Type B pancreatic cell (in vitro differentiated cells): ENCODE results near the gene PON2. TPM values are rescaled to one million over a fixed set of nuclear protein-coding genes. Genes with fewer than 3 reads are reported as not detected.

Experiments
- DNase-seq: peaks from one replicate; pipeline ENCODE4 v3.0.0; 2021; ENCODE audit warnings: mixed read lengths; ENCODE audit not compliant: unreplicated experiment; ENCODE audit errors: extremely low spot score
- H3K27ac Mint-ChIP-seq: 2 replicates; pipeline ENCODE4 v1.8.0; 2021; ENCODE audit warnings: mild to moderate bottlenecking, mixed read lengths
- H3K27me3 Mint-ChIP-seq: 2 replicates; pipeline ENCODE4 v1.8.0; 2021; ENCODE audit warnings: mixed read lengths
- H3K36me3 Mint-ChIP-seq: 2 replicates; pipeline ENCODE4 v1.8.0; 2021; ENCODE audit warnings: mixed read lengths
- H3K4me1 Mint-ChIP-seq: one replicate; pipeline ENCODE4 v1.8.0; 2021; ENCODE audit warnings: mixed read lengths; ENCODE audit not compliant: unreplicated experiment
- H3K4me3 Mint-ChIP-seq: 2 replicates; pipeline ENCODE4 v1.8.0; 2021; ENCODE audit warnings: mild to moderate bottlenecking, mixed read lengths
- H3K9me3 Mint-ChIP-seq: 2 replicates; pipeline ENCODE4 v1.8.0; 2021; ENCODE audit warnings: mixed read lengths
- total RNA-seq: library from RNA; stranded (reverse); gene quantifications from 2 replicates; pipeline ENCODE4 v1.2.1, GENCODE V29; 2021; ENCODE audit warnings: low replicate concordance
- TF ChIP-seq, protein P1 (sequence below): fragments of 200-600 bp; sonication (generic); conservative IDR thresholded peaks from 2 replicates; pipeline ENCODE4 v1.5.0; 2021; ENCODE audit warnings: antibody characterized with exemption, mild to moderate bottlenecking

Gene PON2
- total RNA-seq, 1 donor from 2014 or later = 79.2 TPM

DNA sequence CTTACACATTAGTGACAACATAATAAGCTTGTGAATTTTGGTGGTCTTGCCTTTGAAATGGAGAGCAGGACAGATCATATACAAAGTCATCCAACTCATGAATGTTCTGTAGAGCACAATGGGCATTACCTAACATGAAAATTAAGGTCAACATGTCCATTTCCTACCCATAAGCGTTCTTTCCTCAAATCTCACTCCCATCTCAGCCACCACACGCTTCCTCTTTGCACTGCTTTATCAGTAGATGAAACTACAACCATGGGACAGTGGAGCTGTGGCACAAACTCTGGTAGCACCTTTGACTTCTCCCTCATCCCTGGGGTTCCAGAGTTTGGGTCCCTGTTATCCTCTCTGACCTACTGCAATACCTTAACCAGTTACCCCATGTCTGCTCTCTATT, 2.2 kb downstream of the PON2 start:
- Mint-ChIP-seq H3K4me1 (peaks cover 26% of the 10 kb centered on the region), H3K36me3 (peaks cover 22% of the 10 kb centered on the region), H3K4me3 (no peak overlapping the region), H3K27ac (no peak overlapping the region), H3K27me3 (no peaks in the 10 kb centered on the region), H3K9me3 (peaks cover 3% of the 10 kb centered on the region)
- TF ChIP-seq, protein P1, sequence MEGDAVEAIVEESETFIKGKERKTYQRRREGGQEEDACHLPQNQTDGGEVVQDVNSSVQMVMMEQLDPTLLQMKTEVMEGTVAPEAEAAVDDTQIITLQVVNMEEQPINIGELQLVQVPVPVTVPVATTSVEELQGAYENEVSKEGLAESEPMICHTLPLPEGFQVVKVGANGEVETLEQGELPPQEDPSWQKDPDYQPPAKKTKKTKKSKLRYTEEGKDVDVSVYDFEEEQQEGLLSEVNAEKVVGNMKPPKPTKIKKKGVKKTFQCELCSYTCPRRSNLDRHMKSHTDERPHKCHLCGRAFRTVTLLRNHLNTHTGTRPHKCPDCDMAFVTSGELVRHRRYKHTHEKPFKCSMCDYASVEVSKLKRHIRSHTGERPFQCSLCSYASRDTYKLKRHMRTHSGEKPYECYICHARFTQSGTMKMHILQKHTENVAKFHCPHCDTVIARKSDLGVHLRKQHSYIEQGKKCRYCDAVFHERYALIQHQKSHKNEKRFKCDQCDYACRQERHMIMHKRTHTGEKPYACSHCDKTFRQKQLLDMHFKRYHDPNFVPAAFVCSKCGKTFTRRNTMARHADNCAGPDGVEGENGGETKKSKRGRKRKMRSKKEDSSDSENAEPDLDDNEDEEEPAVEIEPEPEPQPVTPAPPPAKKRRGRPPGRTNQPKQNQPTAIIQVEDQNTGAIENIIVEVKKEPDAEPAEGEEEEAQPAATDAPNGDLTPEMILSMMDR = no peak
- DNase-seq = no peak

DNA sequence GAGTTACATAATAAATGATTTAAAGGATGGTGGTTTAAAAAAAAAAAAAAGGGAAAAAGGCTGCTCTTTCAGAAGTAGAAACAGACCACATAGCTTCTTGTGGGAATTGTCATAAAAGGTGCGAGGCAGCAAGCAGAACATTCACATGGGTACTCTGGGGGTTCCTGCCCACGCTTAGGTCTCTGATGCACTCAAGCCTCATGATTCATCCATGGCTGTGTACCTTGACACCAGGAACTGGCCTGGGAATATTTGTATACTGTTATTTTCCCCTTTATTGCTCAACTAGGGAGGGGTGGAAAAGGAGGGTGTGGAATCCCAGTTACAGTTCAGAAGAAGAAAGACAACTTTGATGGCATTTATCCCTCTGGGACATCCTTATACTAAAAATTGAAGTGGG, 4.0 kb downstream of the PON2 start:
- peak overlapping the region; percentile 43 for H3K4me3 Mint-ChIP-seq
- peaks cover 30% of the 10 kb centered on the region for H3K36me3 Mint-ChIP-seq
- DNase-seq = no peak
- H3K4me1 Mint-ChIP-seq = peaks cover 31% of the 10 kb centered on the region
- peaks cover 3% of the 10 kb centered on the region for H3K9me3 Mint-ChIP-seq
- H3K27ac Mint-ChIP-seq = peak overlapping the region; percentile 34
- TF ChIP-seq, protein P1 = no peak
- H3K27me3 Mint-ChIP-seq = no peaks in the 10 kb centered on the region

DNA sequence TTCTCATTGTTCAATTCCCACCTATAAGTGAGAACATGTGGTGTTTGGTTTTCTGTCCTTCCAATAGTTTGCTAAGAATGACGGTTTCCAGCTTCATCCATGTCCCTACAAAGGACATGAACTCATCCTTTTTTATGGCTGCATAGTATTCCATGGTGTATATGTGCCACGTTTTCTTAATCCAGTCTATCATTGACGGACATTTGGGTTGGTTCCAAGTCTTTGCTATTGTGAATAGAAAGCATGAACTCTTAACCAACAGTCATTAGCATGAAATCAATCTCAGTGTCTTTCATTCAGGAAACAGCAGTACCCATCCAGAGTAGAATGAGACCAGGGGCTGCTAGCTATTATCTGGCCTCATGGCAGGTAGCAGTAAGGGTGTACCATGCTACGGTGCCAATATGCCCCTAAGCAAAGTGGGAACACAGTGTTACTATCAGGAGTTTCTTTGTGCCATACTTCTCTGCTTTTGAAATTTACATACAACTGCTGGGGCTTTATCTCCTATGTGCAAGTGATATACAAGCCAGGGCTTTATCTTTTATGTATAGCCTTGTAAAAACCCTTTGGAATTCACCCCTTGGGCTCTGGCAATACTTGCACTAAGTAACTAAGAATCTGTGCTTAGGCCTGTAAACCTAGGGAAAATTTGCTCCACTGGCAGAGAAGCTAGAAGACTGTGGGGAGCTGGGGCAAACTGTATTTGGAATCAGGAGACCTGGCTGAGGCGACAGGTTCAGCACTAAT, 5.4 kb downstream of the PON2 start:
- Mint-ChIP-seq H3K4me1 (peaks cover 30% of the 10 kb centered on the region), H3K36me3 (peaks cover 36% of the 10 kb centered on the region), H3K27ac (no peak overlapping the region), H3K4me3 (no peak overlapping the region), H3K27me3 (no peaks in the 10 kb centered on the region), H3K9me3 (peaks cover 3% of the 10 kb centered on the region)
- TF ChIP-seq, protein P1 = no peak
- DNase-seq = no peak

DNA sequence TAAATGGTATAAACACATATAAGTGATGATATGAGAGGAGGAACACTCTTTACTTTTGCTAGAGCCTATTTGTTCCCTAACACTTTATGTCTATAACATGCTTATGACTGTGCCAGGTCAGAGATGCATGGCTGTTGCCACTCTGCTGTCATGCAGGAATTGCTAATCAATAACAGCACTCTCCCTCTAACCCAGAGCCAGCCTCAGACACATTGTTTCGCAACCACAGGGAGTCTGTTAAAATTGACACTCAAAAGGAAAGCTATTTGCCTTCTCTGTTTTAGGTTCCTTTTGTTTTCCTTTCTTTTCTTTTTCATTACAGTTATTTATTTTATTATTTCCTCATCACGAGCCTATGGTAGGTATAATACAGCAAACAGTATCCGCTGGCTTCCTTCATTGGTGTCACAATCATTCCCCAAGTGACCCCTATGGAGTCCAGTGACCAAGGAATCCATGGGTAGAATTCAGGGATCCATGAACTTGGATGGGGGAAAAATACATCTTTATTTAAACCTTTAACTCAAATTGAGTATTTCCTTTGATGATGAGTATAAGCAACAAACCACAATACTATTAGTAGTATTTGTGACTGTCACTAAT, 6.8 kb downstream of the PON2 start:
- H3K9me3 Mint-ChIP-seq = no peaks in the 10 kb centered on the region
- H3K4me1 Mint-ChIP-seq = peaks cover 24% of the 10 kb centered on the region
- TF ChIP-seq, protein P1 = no peak
- no peak for DNase-seq
- H3K27me3 Mint-ChIP-seq = peaks cover 2% of the 10 kb centered on the region
- H3K27ac Mint-ChIP-seq = no peak overlapping the region
- H3K4me3 Mint-ChIP-seq = no peak overlapping the region
- H3K36me3 Mint-ChIP-seq = peaks cover 43% of the 10 kb centered on the region

DNA sequence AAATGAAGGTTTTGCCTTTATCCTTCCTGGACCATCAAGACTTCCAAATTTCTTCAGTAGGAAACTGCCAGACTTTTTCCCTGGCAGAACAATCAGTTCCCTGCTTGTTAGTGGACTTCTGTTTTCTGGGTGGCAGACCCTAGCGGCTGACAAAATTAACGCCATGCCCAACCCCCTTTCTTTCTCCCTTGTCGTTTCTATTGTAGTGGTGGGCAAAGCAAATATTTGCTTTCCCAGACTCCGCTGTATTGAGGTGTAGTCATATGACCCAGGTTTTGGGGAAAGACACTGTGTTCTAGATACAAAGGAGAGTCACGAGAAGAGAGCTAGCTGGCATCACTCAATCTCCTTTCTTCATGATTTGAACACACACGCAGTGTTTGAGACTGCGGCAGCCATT, 7.7 kb downstream of the PON2 start:
- Mint-ChIP-seq H3K27me3 (peaks cover 2% of the 10 kb centered on the region), H3K4me1 (peaks cover 27% of the 10 kb centered on the region), H3K27ac (no peak overlapping the region), H3K4me3 (no peak overlapping the region), H3K9me3 (no peaks in the 10 kb centered on the region), H3K36me3 (peaks cover 39% of the 10 kb centered on the region)
- TF ChIP-seq, protein P1 = peak; percentile 51
- DNase-seq = no peak
